Duodenal mucosa (tissue), 2 donors: ENCODE results near the gene CALHM1.

Source experiments
- H3K27ac ChIP-seq: one replicate; pipeline ENCODE4 v1.7.0; 2013; ENCODE audit warnings: low read depth, low read length
- H3K27me3 ChIP-seq, 2 donors: one replicate each; pipeline ENCODE4 v1.7.0; 2013; ENCODE audit warnings: low read length in 2 of 2, control low read depth in 1 of 2; ENCODE audit not compliant: insufficient read depth in 2 of 2, control insufficient read depth in 1 of 2
- H3K36me3 ChIP-seq, 2 donors: one replicate each; pipeline ENCODE4 v1.7.0; 2013; ENCODE audit warnings: low read length in 2 of 2, control low read depth in 1 of 2; ENCODE audit not compliant: insufficient read depth in 2 of 2, control insufficient read depth in 1 of 2
- H3K4me1 ChIP-seq, 2 donors: one replicate each; pipeline ENCODE4 v1.7.0; 2013; ENCODE audit warnings: low read length in 2 of 2, control low read depth in 1 of 2; ENCODE audit not compliant: insufficient read depth in 2 of 2, control insufficient read depth in 1 of 2
- H3K4me3 ChIP-seq, 2 donors: one replicate each; pipeline ENCODE4 v1.7.0; 2013; ENCODE audit warnings: low read length in 2 of 2, low read depth in 1 of 2
- H3K9ac ChIP-seq, 2 donors: one replicate each; pipeline ENCODE4 v1.7.0; 2013; ENCODE audit warnings: low read length in 2 of 2, low read depth in 1 of 2
- H3K9me3 ChIP-seq, 2 donors: one replicate each; pipeline ENCODE4 v1.7.0; 2013; ENCODE audit warnings: low read length in 2 of 2, control low read depth in 1 of 2; ENCODE audit not compliant: control insufficient read depth in 1 of 2

The CALHM1 gene

DNA sequence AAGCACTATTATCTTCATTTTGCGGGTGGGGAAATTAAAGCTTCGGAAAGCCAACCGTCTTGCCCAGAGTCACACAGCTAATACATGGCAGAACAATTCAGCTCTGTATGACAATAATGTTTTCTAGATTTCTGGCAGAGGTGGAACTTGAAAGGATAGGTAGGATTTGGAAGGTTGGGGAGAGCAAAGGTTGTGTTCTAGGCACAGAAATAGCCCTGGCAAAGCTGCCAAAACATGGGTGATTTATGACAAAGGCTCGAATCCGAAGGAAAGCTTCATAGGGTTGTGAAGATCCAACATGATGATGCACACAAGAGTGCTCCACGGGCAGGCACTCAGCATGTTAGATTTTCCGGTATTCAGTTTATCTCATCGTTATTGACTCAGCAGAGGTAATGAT is 43.1 kb downstream of the CALHM1 start:
- Histone ChIP-seq H3K27me3 (no peaks in the 10 kb centered on the region), H3K4me3 (no peak overlapping the region), H3K27ac (no peak overlapping the region), H3K9ac (no peak overlapping the region), H3K9me3 (no peaks in the 10 kb centered on the region), H3K36me3 (peaks cover 72 to 90% of the 10 kb centered on the region in 2 donors), H3K4me1 (no peaks in the 10 kb centered on the region)

DNA sequence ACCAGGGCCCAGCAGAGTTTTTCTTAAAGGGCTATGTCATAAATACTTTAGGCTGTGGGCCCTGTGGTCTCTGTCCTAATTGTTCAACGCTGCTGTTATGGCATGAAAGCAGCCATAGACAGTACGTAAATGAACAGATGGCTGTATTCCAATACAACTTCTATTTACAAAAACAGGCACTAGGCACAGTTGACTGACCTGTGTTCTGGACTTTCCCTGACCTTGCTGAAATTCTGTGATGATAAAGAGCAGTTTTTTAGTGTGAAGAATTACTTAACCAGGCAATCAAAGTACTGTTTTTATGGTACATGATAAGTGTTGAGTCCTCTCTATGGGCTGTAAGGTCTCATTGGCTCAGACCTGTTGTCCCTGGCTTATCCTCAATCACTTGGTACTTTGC is 45.1 kb downstream of the CALHM1 start:
- no peak overlapping the region for H3K4me3 ChIP-seq
- no peaks in the 10 kb centered on the region for H3K4me1 ChIP-seq
- no peaks in the 10 kb centered on the region for H3K9me3 ChIP-seq
- H3K27me3 ChIP-seq, result no peaks in the 10 kb centered on the region
- H3K36me3 ChIP-seq, result peaks cover 63 to 82% of the 10 kb centered on the region in 2 donors
- no peak overlapping the region for H3K9ac ChIP-seq
- H3K27ac ChIP-seq, result no peak overlapping the region
